Heart left ventricle (tissue), 16 donors: ENCODE measurements around the gene PTPRN2. TPM values are rescaled to one million over a fixed set of nuclear protein-coding genes. Genes with fewer than 3 reads are reported as not detected.

Experiments
- ATAC-seq, 4 donors: fragments of 200-7000 bp; cut with Tn5 transposase; one replicate each; pipeline ENCODE4 v1.9.1; 2020 to 2022; ENCODE audit warnings: moderate library complexity in 4 of 4, mild to moderate bottlenecking in 3 of 4, moderate number of reproducible peaks in 1 of 4
- DNase-seq, 5 donors: peaks; one replicate each; pipeline ENCODE4 v3.0.0-alpha.2; 2020
- H3K27ac ChIP-seq, 12 donors: fragments of 200-600 bp; sonication (generic) in 4 of 12; one replicate each; pipeline versions ENCODE4 v1.5.0 to v1.8.0; 2016 to 2022; ENCODE audit warnings: mild to moderate bottlenecking in 2 of 12
- H3K27me3 ChIP-seq, 9 donors: fragments of 200-600 bp; sonication (generic) in 2 of 9; one replicate each; pipeline versions ENCODE4 v1.5.1 to v1.8.0; 2016 to 2022; ENCODE audit warnings: mild to moderate bottlenecking in 3 of 9
- H3K36me3 ChIP-seq, 9 donors: fragments of 200-600 bp; sonication (generic) in 2 of 9; one replicate each; pipeline versions ENCODE4 v1.5.0 to v1.8.0; 2018 to 2022; ENCODE audit warnings: mild to moderate bottlenecking in 2 of 9
- H3K4me1 ChIP-seq, 12 donors: fragments of 200-600 bp; sonication (generic) in 4 of 12; one replicate each; pipeline versions ENCODE4 v1.5.0 to v1.8.0; 2016 to 2022; ENCODE audit warnings: mild to moderate bottlenecking in 3 of 12
- H3K4me3 ChIP-seq, 12 donors: fragments of 200-600 bp; sonication (generic) in 4 of 12; one replicate each; pipeline versions ENCODE4 v1.5.0 to v1.8.0; 2017 to 2022; ENCODE audit warnings: mild to moderate bottlenecking in 9 of 12, moderate library complexity in 4 of 12
- H3K9me3 ChIP-seq, 12 donors: fragments of 200-600 bp; sonication (generic) in 4 of 12; one replicate each; pipeline versions ENCODE4 v1.5.0 to v1.8.0; 2016 to 2022; ENCODE audit warnings: mild to moderate bottlenecking in 1 of 12
- CTCF ChIP-seq, 12 donors: fragments of 200-600 bp; sonication (generic) in 4 of 12; IDR thresholded peaks; one replicate each; pipeline versions ENCODE4 v1.5.0 to v1.8.0; 2018 to 2022; ENCODE audit warnings: antibody characterized with exemption in 12 of 12, mild to moderate bottlenecking in 5 of 12
- POLR2A ChIP-seq, 2 donors: fragments of 450-650 bp; IDR thresholded peaks; one replicate each; pipeline ENCODE4 v1.6.1; 2017; ENCODE audit warnings: antibody characterized with exemption in 2 of 2, mild to moderate bottlenecking in 2 of 2, moderate library complexity in 2 of 2
- WGBS, 4 donors: extraction: QIAGEN DNeasy Blood & Tissue Kit in 2 of 4; methylation state at CpG; one replicate each; pipeline versions ENCODE4 v1.1.5 to v1.1.7; 2013 to 2018; 5-methylcytosine and 5-hydroxymethylcytosine counted together
- intact Hi-C, 10 donors: fragments of 100-400 bp; cut with DNase I; formaldehyde crosslinking; loops; one replicate each; pipeline versions ENCODE4 v1.11.1 to v1.14.2; 2022
- polyA plus RNA-seq, 2 donors: library from polyadenylated mRNA; stranded (reverse); fragments of 200-250 nt; gene quantifications; one replicate each; pipeline ENCODE4 v1.2.3, GENCODE V29; 2013
- total RNA-seq, 9 donors: library from RNA; depleted of rRNA in 2 of 9; stranded (reverse); fragments of >200 nt in 2 of 9; fragmentation: NEBNext Ultra II Directional in 3 of 9; extraction: Animal tissue kit (Norgen Biotek cat#: 25700) in 3 of 9; gene quantifications; one replicate each; pipeline versions ENCODE4 v1.1.0 to v1.2.4, GENCODE V29; 2016 to 2023
- donor health status: ischemic (EF 13 %, LVEDD 7.1; RV severe dilation, severe dysfunction).
- donor health status: healthy with polysubstance abuse.
- donor health status: DM: no; HTN: yes; CAD: no.
- donor health status: DM: no; HTN: no; CAD: no.
- donor health status: ischemic (EF 25% LVEDD 6.9; RV normal size, moderate dysfunction).
- donor health status: ischemic (EF 25% LVEDD 5.7; RV mildly dilated, moderate dysfunction).
- donor health status: healthy.
- donor health status: DM: yes; HTN: yes; CAD: no.
- donor health status: ischemic (EF 35%, LVEDD 5.7; RV mildly dilated, moderate dysfunction).
- donor health status: nonischemic (EF 11% LVEDD 7.7; RV severe dilation, severe dysfunction).
- donor health status: DM: yes; HTN: yes; CAD: no.
- donor health status: PGD.
- donor health status: ischemic (EF 29% LVEDD 5.4; RV normal size, mild dysfunction).
- donor health status: nonischemic (EF 23%, LVEDD 6.1; RV moderate dilation, normal function).

The PTPRN2 gene
- total and polyA plus RNA-seq, 11 donors = 0.61 to 2.3 (median 1.3) TPM

- WGBS, 4 donors = 91 to 94% (median 92%) methylated on average over 23 of the region's 23 CpGs
Measured at GRCh38 chr7:158424011-158424410, 163.6 kb downstream of the PTPRN2 start.

GRCh38 chr7:158422887-158423560 is 164.6 kb downstream of the PTPRN2 start:
- ATAC-seq = no peak
- Histone ChIP-seq H3K27me3 (peaks cover 0 to 4% (median 0%) of the 10 kb centered on the region in 9 donors), H3K36me3 (no peaks in the 10 kb centered on the region), H3K4me1 (no peaks in the 10 kb centered on the region), H3K4me3 (no peak overlapping the region), H3K9me3 (no peaks in the 10 kb centered on the region), H3K27ac (no peak overlapping the region)
- intact Hi-C loops = no loop called here
- no peak for DNase-seq
- TF ChIP-seq POLR2A (IDR thresholded peaks at IDR 0.05) = no peak
- WGBS, 4 donors = 58 to 70% (median 61%) methylated on average over 15 of the region's 15 CpGs

More at GRCh38 chr7:158424011-158424410, 163.6 kb downstream of the PTPRN2 start:
- no peak overlapping the region for H3K4me3 ChIP-seq
- H3K36me3 ChIP-seq = no peaks in the 10 kb centered on the region
- H3K9me3 ChIP-seq = no peaks in the 10 kb centered on the region
- no peak overlapping the region for H3K27ac ChIP-seq
- no peaks in the 10 kb centered on the region for H3K4me1 ChIP-seq
- no peak for TF ChIP-seq POLR2A (IDR thresholded peaks at IDR 0.05)
- no peak for ATAC-seq
- peaks cover 0 to 4% (median 0%) of the 10 kb centered on the region in 9 donors for H3K27me3 ChIP-seq
- no peak for DNase-seq
- intact Hi-C loops = no loop called here

GRCh38 chr7:158422196-158422886 is 165.3 kb downstream of the PTPRN2 start:
- ATAC-seq (no peak), DNase-seq (no peak)
- intact Hi-C loops = no loop called here
- H3K4me3 ChIP-seq = no peak overlapping the region
- no peak overlapping the region for H3K27ac ChIP-seq
- H3K36me3 ChIP-seq = no peaks in the 10 kb centered on the region
- 79 to 91% (median 86%) methylated on average over 16 to 17 of the region's 17 CpGs for WGBS, 4 donors
- H3K9me3 ChIP-seq = no peaks in the 10 kb centered on the region
- H3K4me1 ChIP-seq = no peaks in the 10 kb centered on the region
- peaks cover 0 to 4% (median 0%) of the 10 kb centered on the region in 9 donors for H3K27me3 ChIP-seq
- no peak for TF ChIP-seq POLR2A (IDR thresholded peaks at IDR 0.05)
- TF ChIP-seq CTCF (IDR thresholded peaks at IDR 0.05) = no peak

- whole genome bisulfite sequencing, 4 donors = 67 to 82% (median 76%) methylated on average over 7 of the region's 7 CpGs
- intact Hi-C loops = no loop called here
- no peak overlapping the region for H3K4me3 ChIP-seq
- peaks cover 0 to 4% (median 0%) of the 10 kb centered on the region in 9 donors for H3K27me3 ChIP-seq
- no peak for DNase-seq
- peaks cover 0 to 3% (median 0%) of the 10 kb centered on the region in 12 donors for H3K9me3 ChIP-seq
- no peak overlapping the region for H3K27ac ChIP-seq
- no peaks in the 10 kb centered on the region for H3K4me1 ChIP-seq
- no peak for TF ChIP-seq CTCF (IDR thresholded peaks at IDR 0.05)
- no peak for TF ChIP-seq POLR2A (IDR thresholded peaks at IDR 0.05)
- no peak for ATAC-seq
- H3K36me3 ChIP-seq = no peaks in the 10 kb centered on the region
Measured at GRCh38 chr7:158421361-158421760, 166.3 kb downstream of the PTPRN2 start.

- no peak for ATAC-seq
- no peak overlapping the region for H3K27ac ChIP-seq
- TF ChIP-seq POLR2A (IDR thresholded peaks at IDR 0.05) = no peak
- TF ChIP-seq CTCF (IDR thresholded peaks at IDR 0.05) = no peak
- peaks cover 0 to 4% (median 0%) of the 10 kb centered on the region in 9 donors for H3K27me3 ChIP-seq
- intact Hi-C loops = no loop called here
- H3K9me3 ChIP-seq = peaks cover 0 to 3% (median 0%) of the 10 kb centered on the region in 12 donors
- WGBS, 4 donors = 86 to 92% (median 88%) methylated on average over 14 to 16 of the region's 16 CpGs
- no peak for DNase-seq
- H3K36me3 ChIP-seq = no peaks in the 10 kb centered on the region
- no peak overlapping the region for H3K4me3 ChIP-seq
- H3K4me1 ChIP-seq = no peaks in the 10 kb centered on the region
Measured at GRCh38 chr7:158420591-158421340, 166.9 kb downstream of the PTPRN2 start.
